ENCODE measurements around the gene FOXL2.
"Not testable (repeated sequence)": the region's sequence is repeated elsewhere in the genome, so short reads cannot be mapped to it uniquely, and the experiment has no call there.

Gene FOXL2

DNA sequence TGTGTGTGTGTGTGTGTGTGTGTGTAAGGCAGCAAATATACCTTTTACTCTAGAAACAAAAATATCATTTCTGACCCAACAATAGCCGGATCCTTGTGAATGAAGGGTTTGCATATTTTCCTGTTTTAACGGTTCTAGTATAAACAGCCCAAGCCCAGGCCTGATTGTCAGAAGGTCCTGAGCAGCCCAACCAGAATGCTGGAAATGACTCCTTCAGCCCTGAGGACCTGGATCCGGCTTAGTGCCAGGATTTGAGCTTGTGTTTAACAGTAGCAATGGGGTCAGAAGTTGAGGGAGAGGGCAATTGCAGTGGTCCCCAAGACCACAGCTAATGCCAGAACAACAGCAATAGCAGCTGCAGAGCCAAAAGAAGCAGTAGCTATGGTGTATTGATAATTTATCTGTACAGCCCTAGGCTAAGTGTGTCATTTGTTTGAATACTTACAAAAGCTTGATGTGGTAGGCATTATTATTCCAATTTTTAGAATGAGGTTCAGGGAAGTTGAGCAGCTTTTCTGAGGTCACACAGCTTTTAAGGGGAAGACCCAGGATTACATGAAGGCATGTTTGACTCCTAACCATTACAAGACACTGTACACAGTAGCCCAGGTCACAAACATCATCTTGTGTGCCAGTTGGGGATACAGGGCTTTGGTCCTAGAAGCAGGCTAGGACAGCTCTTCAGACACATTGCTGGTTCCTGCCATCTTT, 12.8 kb downstream of the FOXL2 start:
- H3K36me3 ChIP-seq (ENCODE audit: control insufficient read depth in 2 of 2, insufficient read depth in 2 of 2, low read length in 2 of 2): no peaks in the 10 kb centered on the region
- no peak overlapping the region for H3K4me3 ChIP-seq (ENCODE audit: low read length in 2 of 2)
- no peak overlapping the region for H3K27ac ChIP-seq (ENCODE audit: low read depth in 2 of 2, low read length in 2 of 2)
- no peaks in the 10 kb centered on the region for H3K9me3 ChIP-seq (ENCODE audit: control insufficient read depth in 2 of 2, low read length in 2 of 2)
- H3K9ac ChIP-seq (ENCODE audit: low read depth in 1 of 2, low read length in 2 of 2): no peak overlapping the region
- H3K4me1 ChIP-seq (ENCODE audit: control insufficient read depth in 2 of 2, insufficient read depth in 2 of 2, low read length in 2 of 2): peaks cover 5 to 18% of the 10 kb centered on the region in 2 donors
- H3K27me3 ChIP-seq (ENCODE audit: control insufficient read depth in 2 of 2, insufficient read depth in 2 of 2, low read length in 2 of 2): peaks cover 35 to 41% of the 10 kb centered on the region in 2 donors

GRCh38 chr3:138933068-138933668, 13.8 kb downstream of the FOXL2 start:
- H3K27ac ChIP-seq (ENCODE audit: low read depth in 2 of 2, low read length in 2 of 2): no peak overlapping the region
- no peak overlapping the region for H3K4me3 ChIP-seq (ENCODE audit: low read length in 2 of 2)
- no peaks in the 10 kb centered on the region for H3K9me3 ChIP-seq (ENCODE audit: control insufficient read depth in 2 of 2, low read length in 2 of 2)
- H3K4me1 ChIP-seq (ENCODE audit: control insufficient read depth in 2 of 2, insufficient read depth in 2 of 2, low read length in 2 of 2): peaks cover 5 to 14% of the 10 kb centered on the region in 2 donors
- peaks cover 25 to 31% of the 10 kb centered on the region in 2 donors for H3K27me3 ChIP-seq (ENCODE audit: control insufficient read depth in 2 of 2, insufficient read depth in 2 of 2, low read length in 2 of 2)
- H3K9ac ChIP-seq (ENCODE audit: low read depth in 1 of 2, low read length in 2 of 2): no peak overlapping the region
- no peaks in the 10 kb centered on the region for H3K36me3 ChIP-seq (ENCODE audit: control insufficient read depth in 2 of 2, insufficient read depth in 2 of 2, low read length in 2 of 2)

GRCh38 chr3:138928727-138929372, 18.1 kb downstream of the FOXL2 start:
- Histone ChIP-seq H3K27ac (ENCODE audit: low read depth in 2 of 2, low read length in 2 of 2) (no peak overlapping the region), H3K27me3 (ENCODE audit: control insufficient read depth in 2 of 2, insufficient read depth in 2 of 2, low read length in 2 of 2) (no peaks in the 10 kb centered on the region), H3K9ac (ENCODE audit: low read depth in 1 of 2, low read length in 2 of 2) (no peak overlapping the region), H3K9me3 (ENCODE audit: control insufficient read depth in 2 of 2, low read length in 2 of 2) (no peaks in the 10 kb centered on the region), H3K4me1 (ENCODE audit: control insufficient read depth in 2 of 2, insufficient read depth in 2 of 2, low read length in 2 of 2) (no peaks in the 10 kb centered on the region), H3K36me3 (ENCODE audit: control insufficient read depth in 2 of 2, insufficient read depth in 2 of 2, low read length in 2 of 2) (no peaks in the 10 kb centered on the region), H3K4me3 (ENCODE audit: low read length in 2 of 2) (no peak overlapping the region)

- Histone ChIP-seq H3K36me3 (ENCODE audit: control insufficient read depth in 2 of 2, insufficient read depth in 2 of 2, low read length in 2 of 2) (no peaks in the 10 kb centered on the region), H3K4me3 (ENCODE audit: low read length in 2 of 2) (no peak overlapping the region), H3K9ac (ENCODE audit: low read depth in 1 of 2, low read length in 2 of 2) (no peak overlapping the region), H3K4me1 (ENCODE audit: control insufficient read depth in 2 of 2, insufficient read depth in 2 of 2, low read length in 2 of 2) (no peaks in the 10 kb centered on the region), H3K27me3 (ENCODE audit: control insufficient read depth in 2 of 2, insufficient read depth in 2 of 2, low read length in 2 of 2) (no peaks in the 10 kb centered on the region), H3K9me3 (ENCODE audit: control insufficient read depth in 2 of 2, low read length in 2 of 2) (no peaks in the 10 kb centered on the region), H3K27ac (ENCODE audit: low read depth in 2 of 2, low read length in 2 of 2) (no peak overlapping the region)
Observed at GRCh38 chr3:138923531-138923994, 23.4 kb downstream of the FOXL2 start.

DNA sequence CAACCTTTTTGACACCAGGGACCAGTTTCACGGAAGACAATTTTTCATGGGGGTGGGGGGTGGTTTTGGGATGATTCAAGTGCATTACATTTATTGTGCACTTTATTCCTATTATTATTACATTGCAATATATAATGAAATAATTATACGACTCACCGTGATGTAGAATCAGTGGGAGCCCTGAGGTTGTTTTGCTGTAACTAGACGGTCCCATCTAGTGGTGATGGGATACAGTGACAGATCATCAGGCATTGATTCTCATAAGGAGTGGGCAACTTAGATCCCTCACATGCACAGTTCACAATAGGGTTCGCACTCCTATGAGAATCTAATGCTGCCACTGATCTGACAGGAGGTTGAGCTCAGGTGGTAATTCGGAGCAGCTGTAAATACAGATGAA, 24.5 kb downstream of the FOXL2 start:
- H3K4me3 ChIP-seq (ENCODE audit: low read length in 2 of 2); H3K27ac ChIP-seq (ENCODE audit: low read depth in 2 of 2, low read length in 2 of 2); H3K9ac ChIP-seq (ENCODE audit: low read depth in 1 of 2, low read length in 2 of 2); H3K36me3 ChIP-seq (ENCODE audit: control insufficient read depth in 2 of 2, insufficient read depth in 2 of 2, low read length in 2 of 2); H3K27me3 ChIP-seq (ENCODE audit: control insufficient read depth in 2 of 2, insufficient read depth in 2 of 2, low read length in 2 of 2); H3K9me3 ChIP-seq (ENCODE audit: control insufficient read depth in 2 of 2, low read length in 2 of 2); H3K4me1 ChIP-seq (ENCODE audit: control insufficient read depth in 2 of 2, insufficient read depth in 2 of 2, low read length in 2 of 2): not testable (repeated sequence)

DNA sequence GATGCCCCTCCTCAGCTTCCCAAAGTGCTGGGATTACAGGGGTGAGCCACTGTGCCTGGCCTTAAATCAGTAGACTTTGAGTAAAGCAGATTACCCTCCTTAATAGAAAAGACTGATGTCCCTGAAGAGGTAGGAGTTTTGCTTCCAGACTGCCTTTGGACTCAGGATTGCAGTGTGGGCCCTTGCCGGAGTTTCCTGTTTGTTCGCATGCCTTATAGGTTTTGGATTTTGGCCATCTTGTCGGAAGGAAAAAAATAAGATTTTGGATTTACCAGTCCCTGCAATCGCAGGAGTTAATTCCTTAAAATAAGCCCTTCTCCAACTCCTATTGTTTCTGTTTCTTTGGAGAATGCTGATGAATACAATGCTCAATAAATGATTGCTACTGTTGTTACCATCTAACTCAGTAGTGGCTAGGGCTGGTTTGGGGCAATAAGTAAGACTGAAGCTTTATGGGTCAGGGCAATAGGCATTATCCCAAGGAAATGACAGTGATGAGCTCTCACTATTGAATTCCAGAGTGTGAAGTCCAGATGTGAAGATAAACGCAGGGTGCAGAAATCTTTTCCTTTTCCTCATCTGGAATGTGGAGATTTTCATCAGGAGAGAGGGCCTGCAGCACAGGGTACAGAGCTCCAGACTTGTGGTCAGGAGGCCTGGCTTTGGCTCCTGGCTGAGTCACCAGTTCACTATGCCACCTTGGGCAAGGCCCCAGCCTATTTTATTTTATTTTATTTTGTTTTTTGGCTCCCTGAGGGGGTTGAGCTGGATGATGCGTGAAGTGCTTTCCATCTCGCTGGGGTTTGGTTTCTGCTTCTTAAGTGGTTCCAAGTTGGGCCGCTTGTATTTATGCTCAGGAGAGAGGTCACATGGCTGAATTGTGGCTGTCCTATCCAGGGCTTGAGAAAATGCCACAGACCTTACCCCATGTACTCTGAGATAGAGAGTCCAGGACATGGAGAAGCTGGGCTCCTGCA, 25.3 kb downstream of the FOXL2 start:
- Histone ChIP-seq H3K27me3 (ENCODE audit: control insufficient read depth in 2 of 2, insufficient read depth in 2 of 2, low read length in 2 of 2) (no peaks in the 10 kb centered on the region), H3K27ac (ENCODE audit: low read depth in 2 of 2, low read length in 2 of 2) (no peak overlapping the region)

DNA sequence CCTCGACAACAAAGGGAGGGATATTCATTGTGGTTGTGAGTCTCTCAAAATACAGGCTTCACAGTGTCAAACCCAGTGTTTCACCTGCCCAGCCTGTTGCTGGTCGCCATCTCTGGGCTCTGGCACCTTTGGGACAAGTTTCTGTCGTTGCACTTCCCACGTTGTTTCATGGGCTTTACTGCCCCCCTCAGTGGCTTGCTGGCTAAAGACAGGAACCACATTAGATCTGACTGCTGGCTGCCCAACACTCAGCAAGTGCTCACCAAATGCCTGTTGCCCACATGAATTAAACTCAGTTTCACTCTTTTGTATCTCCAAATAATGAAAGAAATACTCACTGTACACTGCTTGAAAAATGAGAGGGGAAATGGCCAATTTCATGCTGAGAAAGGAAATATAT, 27.6 kb downstream of the FOXL2 start:
- no peaks in the 10 kb centered on the region for H3K36me3 ChIP-seq (ENCODE audit: control insufficient read depth in 2 of 2, insufficient read depth in 2 of 2, low read length in 2 of 2)
- no peak overlapping the region for H3K4me3 ChIP-seq (ENCODE audit: low read length in 2 of 2)
- H3K27ac ChIP-seq (ENCODE audit: low read depth in 2 of 2, low read length in 2 of 2): no peak overlapping the region
- H3K27me3 ChIP-seq (ENCODE audit: control insufficient read depth in 2 of 2, insufficient read depth in 2 of 2, low read length in 2 of 2): no peaks in the 10 kb centered on the region
- no peak overlapping the region for H3K9ac ChIP-seq (ENCODE audit: low read depth in 1 of 2, low read length in 2 of 2)
- H3K4me1 ChIP-seq (ENCODE audit: control insufficient read depth in 2 of 2, insufficient read depth in 2 of 2, low read length in 2 of 2): peaks cover 5 to 10% of the 10 kb centered on the region in 2 donors
- no peaks in the 10 kb centered on the region for H3K9me3 ChIP-seq (ENCODE audit: control insufficient read depth in 2 of 2, low read length in 2 of 2)

More for the DNA sequence above, 25.3 kb downstream of the FOXL2 start:
- H3K36me3 ChIP-seq (ENCODE audit: control insufficient read depth in 2 of 2, insufficient read depth in 2 of 2, low read length in 2 of 2): no peaks in the 10 kb centered on the region
- no peak overlapping the region for H3K9ac ChIP-seq (ENCODE audit: low read depth in 1 of 2, low read length in 2 of 2)
- H3K9me3 ChIP-seq (ENCODE audit: control insufficient read depth in 2 of 2, low read length in 2 of 2): no peaks in the 10 kb centered on the region
- H3K4me1 ChIP-seq (ENCODE audit: control insufficient read depth in 2 of 2, insufficient read depth in 2 of 2, low read length in 2 of 2): peaks cover 0 to under 1% of the 10 kb centered on the region in 2 donors
- H3K4me3 ChIP-seq (ENCODE audit: low read length in 2 of 2): no peak overlapping the region

GRCh38 chr3:138916824-138917223, 30.1 kb downstream of the FOXL2 start:
- H3K36me3 ChIP-seq (ENCODE audit: control insufficient read depth in 2 of 2, insufficient read depth in 2 of 2, low read length in 2 of 2): no peaks in the 10 kb centered on the region
- H3K4me3 ChIP-seq (ENCODE audit: low read length in 2 of 2): peak overlapping the region in 1 of 2 donors; percentile 32
- peaks cover 5 to 10% of the 10 kb centered on the region in 2 donors for H3K4me1 ChIP-seq (ENCODE audit: control insufficient read depth in 2 of 2, insufficient read depth in 2 of 2, low read length in 2 of 2)
- H3K27me3 ChIP-seq (ENCODE audit: control insufficient read depth in 2 of 2, insufficient read depth in 2 of 2, low read length in 2 of 2): no peaks in the 10 kb centered on the region
- peak overlapping the region; percentile 20 to 25 for H3K27ac ChIP-seq (ENCODE audit: low read depth in 2 of 2, low read length in 2 of 2)
- H3K9ac ChIP-seq (ENCODE audit: low read depth in 1 of 2, low read length in 2 of 2): no peak overlapping the region
- no peaks in the 10 kb centered on the region for H3K9me3 ChIP-seq (ENCODE audit: control insufficient read depth in 2 of 2, low read length in 2 of 2)

DNA sequence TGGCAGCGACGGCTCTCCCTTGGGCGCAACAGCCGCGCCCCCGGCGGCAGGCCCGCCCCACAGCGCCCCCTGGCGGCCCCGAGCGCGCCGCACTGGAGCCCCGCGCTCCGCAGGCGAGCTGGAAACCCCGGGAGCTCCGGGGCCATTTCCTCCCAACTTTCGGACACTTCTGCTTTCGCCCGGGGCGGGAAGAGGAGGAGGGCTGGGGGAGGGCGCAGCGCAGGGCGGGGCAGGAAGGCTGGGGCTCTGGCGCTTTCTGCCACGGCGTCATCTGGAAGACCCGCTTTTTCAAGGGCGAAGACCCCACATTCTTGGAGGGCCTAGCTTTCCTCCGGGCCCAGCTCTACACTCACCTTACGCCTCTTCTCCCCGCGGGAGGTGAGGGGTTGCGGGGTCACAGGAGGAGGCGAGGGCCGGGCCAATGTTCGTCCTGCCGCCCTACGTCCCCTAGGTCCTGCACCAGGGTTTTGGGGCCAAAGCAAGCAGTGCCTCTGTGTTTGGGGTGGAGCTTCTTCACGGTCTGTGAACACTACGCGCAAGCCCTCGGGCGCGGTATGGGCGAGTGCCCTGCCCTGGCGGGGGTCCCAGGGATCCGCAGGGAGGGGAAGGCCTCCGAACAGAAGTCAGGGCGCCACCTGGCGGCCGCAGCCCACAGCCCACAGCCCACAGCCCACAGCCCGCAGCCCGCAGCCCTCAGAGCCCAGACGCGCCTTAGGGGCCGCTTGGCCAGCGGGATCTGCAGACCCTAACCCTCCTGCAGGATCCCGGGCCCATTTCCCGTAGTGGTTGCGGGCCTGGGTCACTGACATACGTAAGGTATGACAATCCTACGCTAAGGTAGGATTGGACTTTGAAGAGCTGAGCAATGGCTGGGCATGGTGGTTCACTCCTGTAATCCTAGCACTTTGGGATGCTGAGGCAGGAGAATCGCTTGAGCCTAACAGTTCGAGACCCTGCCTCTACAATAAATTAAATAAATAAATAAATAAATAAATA, 31.1 kb downstream of the FOXL2 start:
- Histone ChIP-seq H3K9ac (ENCODE audit: low read depth in 1 of 2, low read length in 2 of 2) (peak overlapping the region; percentile 94 to 95), H3K27me3 (ENCODE audit: control insufficient read depth in 2 of 2, insufficient read depth in 2 of 2, low read length in 2 of 2) (no peaks in the 10 kb centered on the region), H3K4me3 (ENCODE audit: low read length in 2 of 2) (peak overlapping the region; percentile 84 to 89), H3K4me1 (ENCODE audit: control insufficient read depth in 2 of 2, insufficient read depth in 2 of 2, low read length in 2 of 2) (peaks cover 5 to 10% of the 10 kb centered on the region in 2 donors), H3K9me3 (ENCODE audit: control insufficient read depth in 2 of 2, low read length in 2 of 2) (no peaks in the 10 kb centered on the region), H3K27ac (ENCODE audit: low read depth in 2 of 2, low read length in 2 of 2) (peak overlapping the region; percentile 94 to 98), H3K36me3 (ENCODE audit: control insufficient read depth in 2 of 2, insufficient read depth in 2 of 2, low read length in 2 of 2) (no peaks in the 10 kb centered on the region)
